ENCODE results near the gene RIN3. TPM values are rescaled to one million over a fixed set of nuclear protein-coding genes. Genes with fewer than 3 reads are reported as not detected.

The RIN3 gene
- total and polyA plus RNA-seq, 7 experiments from 2014 or later, result 27.2 to 182 (median 114) TPM

GRCh38 chr14:92719890-92720323 is 206.3 kb downstream of the RIN3 start:
- Histone ChIP-seq H3K4me1 (ENCODE audit: control insufficient read depth in 2 of 2, insufficient read depth in 2 of 2, low read length in 2 of 2) (no peaks in the 10 kb centered on the region), H3K27ac (ENCODE audit: low read depth, low read length) (no peak overlapping the region), H3K27me3 (ENCODE audit: control insufficient read depth in 2 of 2, insufficient read depth in 2 of 2, low read length in 2 of 2) (no peaks in the 10 kb centered on the region), H3K9me3 (ENCODE audit: control insufficient read depth in 2 of 3, low read length in 3 of 3) (no peaks in the 10 kb centered on the region), H3K36me3 (ENCODE audit: control insufficient read depth in 2 of 3, insufficient read depth in 3 of 3, low read length in 3 of 3) (peaks cover 0 to 5% (median 0%) of the 10 kb centered on the region in 3 experiments), H3K4me3 (ENCODE audit: low read length) (no peak overlapping the region)
- H3K36me3 Mint-ChIP-seq, result peaks cover 1 to 18% (median 6%) of the 10 kb centered on the region in 5 donors
- peaks cover 0 to 8% (median 0%) of the 10 kb centered on the region in 7 donors for H3K4me1 Mint-ChIP-seq
- DNase-seq (no peak), ATAC-seq (no peak)
- H3K4me3 Mint-ChIP-seq, result no peak overlapping the region
- ChIA-PET CTCF (interaction anchor here (0.6 kb wide), 1 partner anchor 23 kb away, joined by 7 read pairs; no protein-coding TSS in a partner anchor), POLR2A (interaction anchor here (0.7 kb wide), 1 partner anchor 665 kb away, joined by 3 read pairs; no protein-coding TSS in a partner anchor)
- intact Hi-C loops (cut with micrococcal nuclease), result no loop called here
- H3K27me3 Mint-ChIP-seq, result peaks cover 0 to 8% (median 0%) of the 10 kb centered on the region in 5 donors
- no peaks in the 10 kb centered on the region for H3K9me3 Mint-ChIP-seq
- H3K27ac Mint-ChIP-seq, result no peak overlapping the region

GRCh38 chr14:92724516-92725340 is 211.1 kb downstream of the RIN3 start:
- Mint-ChIP-seq H3K27me3 (peaks cover 0 to 23% (median 0%) of the 10 kb centered on the region in 5 donors), H3K27ac (no peak overlapping the region), H3K4me3 (no peak overlapping the region), H3K9me3 (peaks cover 0 to 4% (median 0%) of the 10 kb centered on the region in 11 donors), H3K36me3 (peaks cover 4 to 33% (median 21%) of the 10 kb centered on the region in 5 donors), H3K4me1 (peaks cover 0 to 24% (median 0%) of the 10 kb centered on the region in 7 donors)
- Histone ChIP-seq H3K4me1 (ENCODE audit: control insufficient read depth in 2 of 2, insufficient read depth in 2 of 2, low read length in 2 of 2) (no peaks in the 10 kb centered on the region), H3K36me3 (ENCODE audit: control insufficient read depth in 2 of 3, insufficient read depth in 3 of 3, low read length in 3 of 3) (no peaks in the 10 kb centered on the region), H3K27ac (ENCODE audit: low read depth, low read length) (no peak overlapping the region), H3K4me3 (ENCODE audit: low read length) (no peak overlapping the region), H3K27me3 (ENCODE audit: control insufficient read depth in 2 of 2, insufficient read depth in 2 of 2, low read length in 2 of 2) (no peaks in the 10 kb centered on the region), H3K9me3 (ENCODE audit: control insufficient read depth in 2 of 3, low read length in 3 of 3) (no peaks in the 10 kb centered on the region)
- no peak for DNase-seq
- ATAC-seq, result peak; percentile 63
- intact Hi-C loops (cut with micrococcal nuclease), result no loop called here
- CTCF ChIA-PET, result no interaction called here
- POLR2A ChIA-PET, result interaction anchor here (0.8 kb wide), 1 partner anchor 23 kb away, joined by 3 read pairs; no protein-coding TSS in a partner anchor

- peaks cover 0 to 31% (median 0%) of the 10 kb centered on the region in 7 donors for H3K4me1 Mint-ChIP-seq
- H3K27me3 Mint-ChIP-seq, result peaks cover 0 to 31% (median 0%) of the 10 kb centered on the region in 5 donors
- peaks cover 0 to 4% (median 0%) of the 10 kb centered on the region in 11 donors for H3K9me3 Mint-ChIP-seq
- H3K4me3 ChIP-seq (ENCODE audit: low read length), result no peak overlapping the region
- H3K27ac ChIP-seq (ENCODE audit: low read depth, low read length), result no peak overlapping the region
- peak overlapping the region in 1 of 9 donors; percentile 51 for H3K27ac Mint-ChIP-seq
- H3K36me3 ChIP-seq (ENCODE audit: control insufficient read depth in 2 of 3, insufficient read depth in 3 of 3, low read length in 3 of 3), result peaks cover 0 to 6% (median 0%) of the 10 kb centered on the region in 3 experiments
- no peaks in the 10 kb centered on the region for H3K9me3 ChIP-seq (ENCODE audit: control insufficient read depth in 2 of 3, low read length in 3 of 3)
- no peak overlapping the region for H3K4me3 Mint-ChIP-seq
- no peaks in the 10 kb centered on the region for H3K4me1 ChIP-seq (ENCODE audit: control insufficient read depth in 2 of 2, insufficient read depth in 2 of 2, low read length in 2 of 2)
- peak; percentile 81 for ATAC-seq
- POLR2A ChIA-PET, result no interaction called here
- peak in 1 of 9 donors; percentile 42 for DNase-seq
- peaks cover 6 to 43% (median 26%) of the 10 kb centered on the region in 5 donors for H3K36me3 Mint-ChIP-seq
- intact Hi-C loops (cut with micrococcal nuclease), result no loop called here
- H3K27me3 ChIP-seq (ENCODE audit: control insufficient read depth in 2 of 2, insufficient read depth in 2 of 2, low read length in 2 of 2), result no peaks in the 10 kb centered on the region
- CTCF ChIA-PET, result no interaction called here
Observed at GRCh38 chr14:92726135-92726932, 212.8 kb downstream of the RIN3 start.

GRCh38 chr14:92726933-92727262 is 213.3 kb downstream of the RIN3 start:
- ChIA-PET POLR2A (no interaction called here), CTCF (interaction anchor here (1.0 kb wide), 1 partner anchor 9 kb away, joined by 4 read pairs; no protein-coding TSS in a partner anchor)
- H3K27me3 ChIP-seq (ENCODE audit: control insufficient read depth in 2 of 2, insufficient read depth in 2 of 2, low read length in 2 of 2), result no peaks in the 10 kb centered on the region
- intact Hi-C loops (cut with micrococcal nuclease), result no loop called here
- peak overlapping the region in 1 of 9 donors; percentile 51 for H3K27ac Mint-ChIP-seq
- peaks cover 0 to 9% (median 0%) of the 10 kb centered on the region in 11 donors for H3K9me3 Mint-ChIP-seq
- ATAC-seq, result no peak
- no peak overlapping the region for H3K27ac ChIP-seq (ENCODE audit: low read depth, low read length)
- peaks cover 0 to 31% (median 0%) of the 10 kb centered on the region in 7 donors for H3K4me1 Mint-ChIP-seq
- no peak overlapping the region for H3K4me3 ChIP-seq (ENCODE audit: low read length)
- DNase-seq, result no peak
- peaks cover 0 to 11% (median 0%) of the 10 kb centered on the region in 3 experiments for H3K36me3 ChIP-seq (ENCODE audit: control insufficient read depth in 2 of 3, insufficient read depth in 3 of 3, low read length in 3 of 3)
- H3K9me3 ChIP-seq (ENCODE audit: control insufficient read depth in 2 of 3, low read length in 3 of 3), result no peaks in the 10 kb centered on the region
- H3K36me3 Mint-ChIP-seq, result peaks cover 8 to 46% (median 32%) of the 10 kb centered on the region in 5 donors
- no peaks in the 10 kb centered on the region for H3K4me1 ChIP-seq (ENCODE audit: control insufficient read depth in 2 of 2, insufficient read depth in 2 of 2, low read length in 2 of 2)
- H3K4me3 Mint-ChIP-seq, result no peak overlapping the region
- H3K27me3 Mint-ChIP-seq, result peaks cover 0 to 37% (median 0%) of the 10 kb centered on the region in 5 donors

- Mint-ChIP-seq H3K36me3 (peaks cover 10 to 53% (median 38%) of the 10 kb centered on the region in 5 donors), H3K9me3 (peaks cover 0 to 9% (median 0%) of the 10 kb centered on the region in 11 donors), H3K4me1 (peaks cover 0 to 31% (median 0%) of the 10 kb centered on the region in 7 donors), H3K27ac (peak overlapping the region in 1 of 9 donors; percentile 79), H3K4me3 (no peak overlapping the region), H3K27me3 (peaks cover 0 to 40% (median 0%) of the 10 kb centered on the region in 5 donors)
- DNase-seq (no peak), ATAC-seq (peak; percentile 39)
- Histone ChIP-seq H3K27ac (ENCODE audit: low read depth, low read length) (no peak overlapping the region), H3K36me3 (ENCODE audit: control insufficient read depth in 2 of 3, insufficient read depth in 3 of 3, low read length in 3 of 3) (peaks cover 0 to 15% (median 0%) of the 10 kb centered on the region in 3 experiments), H3K4me1 (ENCODE audit: control insufficient read depth in 2 of 2, insufficient read depth in 2 of 2, low read length in 2 of 2) (no peaks in the 10 kb centered on the region), H3K9me3 (ENCODE audit: control insufficient read depth in 2 of 3, low read length in 3 of 3) (no peaks in the 10 kb centered on the region), H3K27me3 (ENCODE audit: control insufficient read depth in 2 of 2, insufficient read depth in 2 of 2, low read length in 2 of 2) (no peaks in the 10 kb centered on the region), H3K4me3 (ENCODE audit: low read length) (no peak overlapping the region)
- intact Hi-C loops (cut with micrococcal nuclease), result no loop called here
- POLR2A ChIA-PET, result no interaction called here
- CTCF ChIA-PET, result no interaction called here
Observed at GRCh38 chr14:92728759-92729364, 215.3 kb downstream of the RIN3 start.

All from naive thymus-derived CD4-positive, alpha-beta T cell (primary cell).